Neural progenitor cell (in vitro differentiated cells): ENCODE measurements around the gene ELFN1. TPM values are rescaled to one million over a fixed set of nuclear protein-coding genes. Genes with fewer than 3 reads are reported as not detected.
"Not testable (repeated sequence)": the region's sequence is repeated elsewhere in the genome, so short reads cannot be mapped to it uniquely, and the experiment has no call there.

Experiments used
- DNase-seq: peaks from one replicate; pipeline ENCODE4 v3.0.0-alpha.2; 2016; ENCODE audit warnings: low spot score
- H2AFZ ChIP-seq: fragments of 200-600 bp; sonication (generic); replicated peaks from 2 replicates; pipeline ENCODE4 v1.6.1; 2016; ENCODE audit warnings: antibody characterized with exemption
- H3F3A ChIP-seq: fragments of 200-600 bp; sonication (generic); 2 replicates; pipeline ENCODE4 v1.6.1; 2016; ENCODE audit warnings: antibody characterized with exemption, low read depth
- H3K27ac ChIP-seq: fragments of 200-600 bp; sonication (generic); 2 replicates; pipeline ENCODE4 v1.5.1; 2016; ENCODE audit warnings: mild to moderate bottlenecking
- H3K27me3 ChIP-seq: fragments of 200-600 bp; sonication (generic); 2 replicates; pipeline ENCODE4 v1.6.1; 2016; ENCODE audit warnings: mild to moderate bottlenecking, moderate library complexity
- H3K36me3 ChIP-seq: fragments of 200-600 bp; sonication (generic); 2 replicates; pipeline ENCODE4 v1.5.1; 2016
- H3K4me1 ChIP-seq: fragments of 200-600 bp; sonication (generic); 2 replicates; pipeline ENCODE4 v1.6.1; 2016; ENCODE audit warnings: mixed run types
- H3K4me2 ChIP-seq: fragments of 200-600 bp; sonication (generic); 2 replicates; pipeline ENCODE4 v1.6.1; 2016
- H3K4me3 ChIP-seq: fragments of 200-600 bp; sonication (generic); 2 replicates; pipeline ENCODE4 v1.5.1; 2016
- H3K79me2 ChIP-seq: fragments of 200-600 bp; sonication (generic); 2 replicates; pipeline ENCODE4 v1.6.1; 2016; ENCODE audit warnings: low read depth
- H3K9ac ChIP-seq: fragments of 200-600 bp; sonication (generic); 2 replicates; pipeline ENCODE4 v1.6.1; 2016
- H3K9me3 ChIP-seq: fragments of 200-600 bp; sonication (generic); 2 replicates; pipeline ENCODE4 v1.5.1; 2016; ENCODE audit warnings: low read depth
- H4K20me1 ChIP-seq: fragments of 200-600 bp; sonication (generic); 2 replicates; pipeline ENCODE4 v1.6.1; 2016; ENCODE audit warnings: low read depth
- H3K27ac Mint-ChIP-seq: 3 replicates; pipeline ENCODE4 v1.8.0; 2021; ENCODE audit warnings: mixed read lengths
- H3K27me3 Mint-ChIP-seq: 2 replicates; pipeline ENCODE4 v1.8.0; 2022; ENCODE audit warnings: low read depth, mild to moderate bottlenecking, inconsistent platforms, moderate library complexity, mixed read lengths; ENCODE audit not compliant: insufficient read depth
- H3K36me3 Mint-ChIP-seq: 3 replicates; pipeline ENCODE4 v1.8.0; 2021; ENCODE audit warnings: mixed read lengths
- H3K4me1 Mint-ChIP-seq: 3 replicates; pipeline ENCODE4 v1.8.0; 2021; ENCODE audit warnings: mixed read lengths
- H3K4me3 Mint-ChIP-seq: 3 replicates; pipeline ENCODE4 v1.8.0; 2021; ENCODE audit warnings: mild to moderate bottlenecking, moderate library complexity, mixed read lengths
- H3K9me3 Mint-ChIP-seq: 3 replicates; pipeline ENCODE4 v1.8.0; 2020; ENCODE audit warnings: mixed read lengths
- EZH2 ChIP-seq: fragments of 200-600 bp; sonication (generic); IDR thresholded peaks from 2 replicates; pipeline ENCODE4 v1.6.1; 2017; ENCODE audit warnings: antibody characterized with exemption, mild to moderate bottlenecking, moderate library complexity
- EZH2phosphoT487 ChIP-seq: fragments of 200-600 bp; sonication (generic); IDR thresholded peaks from 2 replicates; pipeline ENCODE4 v1.6.1; 2017; ENCODE audit warnings: antibody characterized with exemption
- total RNA-seq: library from RNA; depleted of rRNA; stranded (reverse); fragments of >200 nt; gene quantifications from 2 replicates; pipeline ENCODE4 v1.2.3, GENCODE V29; 2015; ENCODE audit warnings: low replicate concordance
- TF ChIP-seq, protein P1 (sequence below): fragments of 200-600 bp; sonication (generic); IDR thresholded peaks from 2 replicates; pipeline ENCODE4 v1.5.1; 2017; ENCODE audit warnings: antibody characterized with exemption, mild to moderate bottlenecking

Gene ELFN1
- total RNA-seq, 1 donor from 2014 or later = 2.2 TPM

DNA sequence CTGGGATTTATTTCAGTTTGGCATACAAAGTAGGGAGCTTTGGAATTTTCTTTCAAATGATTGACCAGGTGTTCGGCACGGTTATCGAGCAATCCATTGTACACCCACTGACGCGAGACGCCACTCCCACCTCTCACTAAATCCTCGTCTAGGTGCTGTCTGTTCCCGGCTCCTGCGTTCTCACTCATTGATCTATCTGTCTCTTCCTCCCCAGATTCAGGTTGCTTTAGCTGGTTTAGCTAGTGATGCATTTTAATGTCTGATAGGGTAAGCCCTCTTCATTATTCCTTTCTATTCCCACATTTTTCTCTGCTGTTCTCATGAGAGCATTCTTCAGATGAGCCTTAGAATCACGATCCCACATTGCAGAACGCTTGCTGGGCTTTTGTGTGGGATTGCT, 91.7 kb downstream of the ELFN1 start:
- H3F3A ChIP-seq = peaks cover 7% of the 10 kb centered on the region
- H3K27me3 ChIP-seq = peaks cover 15% of the 10 kb centered on the region
- H2AFZ ChIP-seq = no peak overlapping the region
- peaks cover 13% of the 10 kb centered on the region for H3K4me1 Mint-ChIP-seq
- H3K27me3 Mint-ChIP-seq = peaks cover 24% of the 10 kb centered on the region
- no peaks in the 10 kb centered on the region for H4K20me1 ChIP-seq
- H3K4me3 Mint-ChIP-seq = no peak overlapping the region
- H3K9me3 Mint-ChIP-seq = peaks cover 14% of the 10 kb centered on the region
- no peak overlapping the region for H3K4me3 ChIP-seq
- H3K79me2 ChIP-seq = no peaks in the 10 kb centered on the region
- H3K36me3 ChIP-seq = no peaks in the 10 kb centered on the region
- DNase-seq = no peak
- no peak for TF ChIP-seq EZH2
- TF ChIP-seq EZH2phosphoT487 = no peak
- TF ChIP-seq, protein P1, sequence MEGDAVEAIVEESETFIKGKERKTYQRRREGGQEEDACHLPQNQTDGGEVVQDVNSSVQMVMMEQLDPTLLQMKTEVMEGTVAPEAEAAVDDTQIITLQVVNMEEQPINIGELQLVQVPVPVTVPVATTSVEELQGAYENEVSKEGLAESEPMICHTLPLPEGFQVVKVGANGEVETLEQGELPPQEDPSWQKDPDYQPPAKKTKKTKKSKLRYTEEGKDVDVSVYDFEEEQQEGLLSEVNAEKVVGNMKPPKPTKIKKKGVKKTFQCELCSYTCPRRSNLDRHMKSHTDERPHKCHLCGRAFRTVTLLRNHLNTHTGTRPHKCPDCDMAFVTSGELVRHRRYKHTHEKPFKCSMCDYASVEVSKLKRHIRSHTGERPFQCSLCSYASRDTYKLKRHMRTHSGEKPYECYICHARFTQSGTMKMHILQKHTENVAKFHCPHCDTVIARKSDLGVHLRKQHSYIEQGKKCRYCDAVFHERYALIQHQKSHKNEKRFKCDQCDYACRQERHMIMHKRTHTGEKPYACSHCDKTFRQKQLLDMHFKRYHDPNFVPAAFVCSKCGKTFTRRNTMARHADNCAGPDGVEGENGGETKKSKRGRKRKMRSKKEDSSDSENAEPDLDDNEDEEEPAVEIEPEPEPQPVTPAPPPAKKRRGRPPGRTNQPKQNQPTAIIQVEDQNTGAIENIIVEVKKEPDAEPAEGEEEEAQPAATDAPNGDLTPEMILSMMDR = no peak
- no peak overlapping the region for H3K27ac Mint-ChIP-seq
- no peaks in the 10 kb centered on the region for H3K4me1 ChIP-seq
- peaks cover 9% of the 10 kb centered on the region for H3K9me3 ChIP-seq
- H3K27ac ChIP-seq = no peak overlapping the region
- H3K36me3 Mint-ChIP-seq = no peaks in the 10 kb centered on the region
- no peak overlapping the region for H3K4me2 ChIP-seq
- no peak overlapping the region for H3K9ac ChIP-seq

DNA sequence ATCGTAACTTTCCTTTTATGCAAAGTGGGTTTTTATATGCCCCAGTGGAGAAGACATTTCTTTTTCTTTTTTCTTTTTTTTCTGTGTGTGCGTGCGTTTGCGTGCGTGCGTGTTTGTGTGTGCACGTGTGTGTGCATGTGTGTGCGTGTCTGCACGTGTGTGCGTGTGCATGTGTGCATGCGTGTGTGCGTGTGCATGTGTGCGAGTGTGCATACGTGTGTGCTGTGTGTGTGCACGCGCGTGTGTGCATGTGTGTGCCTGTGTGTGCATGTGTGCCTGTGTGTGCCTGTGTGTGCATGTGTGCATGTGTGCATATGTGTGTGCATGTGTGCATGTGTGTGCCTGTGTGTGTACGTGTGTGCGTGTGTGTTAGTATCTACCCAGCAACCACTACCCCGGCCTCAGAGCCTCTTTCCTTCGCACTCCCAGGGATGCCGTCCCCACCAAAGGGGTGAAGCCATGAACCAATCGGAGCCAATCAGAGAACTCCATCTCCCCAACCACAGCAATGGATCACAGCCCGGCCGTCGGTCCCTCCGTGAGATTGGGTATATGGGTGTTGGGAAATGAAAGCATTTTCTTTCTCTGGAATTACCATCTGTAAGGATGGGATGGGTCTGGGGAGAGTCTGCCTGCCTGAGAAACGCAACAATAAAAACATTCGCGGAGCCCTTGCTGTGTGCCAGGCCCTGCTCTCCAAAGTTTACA, 92.3 kb downstream of the ELFN1 start:
- no peak overlapping the region for H3K9ac ChIP-seq
- H3K4me3 ChIP-seq = no peak overlapping the region
- H3K27ac Mint-ChIP-seq = no peak overlapping the region
- H3F3A ChIP-seq = peaks cover 7% of the 10 kb centered on the region
- H3K9me3 ChIP-seq = peaks cover 9% of the 10 kb centered on the region
- peaks cover 14% of the 10 kb centered on the region for H3K9me3 Mint-ChIP-seq
- no peak overlapping the region for H3K4me2 ChIP-seq
- no peaks in the 10 kb centered on the region for H3K36me3 ChIP-seq
- peaks cover 8% of the 10 kb centered on the region for H3K27me3 ChIP-seq
- H2AFZ ChIP-seq = no peak overlapping the region
- no peaks in the 10 kb centered on the region for H4K20me1 ChIP-seq
- H3K4me3 Mint-ChIP-seq = no peak overlapping the region
- H3K4me1 ChIP-seq = no peaks in the 10 kb centered on the region
- peaks cover 13% of the 10 kb centered on the region for H3K4me1 Mint-ChIP-seq
- H3K36me3 Mint-ChIP-seq = no peaks in the 10 kb centered on the region
- no peak for TF ChIP-seq EZH2
- DNase-seq = no peak
- no peak overlapping the region for H3K27ac ChIP-seq
- no peaks in the 10 kb centered on the region for H3K79me2 ChIP-seq
- H3K27me3 Mint-ChIP-seq = peaks cover 22% of the 10 kb centered on the region

DNA sequence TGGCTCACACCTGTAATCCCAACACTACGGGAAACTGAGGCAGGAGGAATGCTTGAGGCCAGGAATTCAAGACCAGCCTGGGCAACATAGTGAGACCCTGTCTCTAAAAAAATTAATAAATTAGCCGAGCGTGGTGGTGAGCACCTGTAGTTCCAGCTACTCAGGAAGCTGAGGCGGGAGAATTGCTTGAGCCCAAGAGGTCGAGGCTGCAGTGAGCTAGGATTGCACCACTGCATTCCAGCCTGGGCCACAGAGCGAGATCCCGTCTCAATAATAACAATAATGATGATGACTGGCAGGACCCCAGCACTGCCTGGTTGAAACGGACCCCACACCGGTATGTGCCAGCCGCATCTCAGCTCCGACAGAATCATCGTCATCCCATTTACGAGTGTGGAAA, 93.0 kb downstream of the ELFN1 start:
- no peaks in the 10 kb centered on the region for H4K20me1 ChIP-seq
- no peaks in the 10 kb centered on the region for H3K36me3 ChIP-seq
- H3K4me1 ChIP-seq = no peaks in the 10 kb centered on the region
- no peak for DNase-seq
- H3K27ac ChIP-seq = no peak overlapping the region
- H2AFZ ChIP-seq = no peak overlapping the region
- H3K27me3 ChIP-seq = peaks cover 2% of the 10 kb centered on the region
- H3F3A ChIP-seq = peaks cover 7% of the 10 kb centered on the region
- Mint-ChIP-seq H3K27ac (no peak overlapping the region), H3K4me3 (no peak overlapping the region), H3K4me1 (peaks cover 13% of the 10 kb centered on the region), H3K36me3 (no peaks in the 10 kb centered on the region), H3K9me3 (peaks cover 14% of the 10 kb centered on the region), H3K27me3 (peaks cover 17% of the 10 kb centered on the region)
- H3K4me2 ChIP-seq = no peak overlapping the region
- TF ChIP-seq EZH2 = no peak
- TF ChIP-seq, protein P1 = no peak
- no peak for TF ChIP-seq EZH2phosphoT487
- H3K9ac ChIP-seq = no peak overlapping the region
- no peak overlapping the region for H3K4me3 ChIP-seq
- H3K79me2 ChIP-seq = no peaks in the 10 kb centered on the region
- peaks cover 9% of the 10 kb centered on the region for H3K9me3 ChIP-seq

DNA sequence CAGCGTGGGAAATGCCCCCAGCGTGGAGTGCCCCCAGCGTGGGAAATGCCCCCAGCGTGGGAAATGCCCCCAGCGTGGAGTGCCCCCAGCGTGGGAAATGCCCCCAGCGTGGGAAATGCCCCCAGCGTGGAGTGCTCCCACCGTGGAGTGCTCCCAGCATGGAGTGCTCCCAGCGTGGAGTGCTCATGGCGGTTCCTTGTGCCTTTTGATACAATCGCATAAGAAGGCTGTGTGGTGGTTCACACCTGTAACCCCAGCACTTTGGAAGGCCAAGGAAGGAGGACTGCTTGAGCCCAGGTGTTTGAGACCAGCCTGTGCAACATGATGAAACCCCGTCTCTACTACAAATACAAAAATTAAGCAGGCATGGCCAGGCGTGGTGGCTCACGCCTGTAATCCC, 93.8 kb downstream of the ELFN1 start:
- H3K79me2 ChIP-seq, H3K27ac Mint-ChIP-seq, H4K20me1 ChIP-seq, H3F3A ChIP-seq, DNase-seq, H2AFZ ChIP-seq, H3K9me3 ChIP-seq, H3K4me2 ChIP-seq, H3K4me1 ChIP-seq, H3K4me3 Mint-ChIP-seq, H3K36me3 Mint-ChIP-seq, H3K27ac ChIP-seq, H3K36me3 ChIP-seq, H3K9ac ChIP-seq, H3K27me3 ChIP-seq, H3K4me3 ChIP-seq: not testable (repeated sequence)
- H3K4me1 Mint-ChIP-seq = peaks cover 11% of the 10 kb centered on the region
- H3K27me3 Mint-ChIP-seq = peaks cover 15% of the 10 kb centered on the region
- H3K9me3 Mint-ChIP-seq = peaks cover 14% of the 10 kb centered on the region
